Suprapubic skin (tissue), 4 donors: Measurements from ENCODE around the gene UQCRQ. TPM values are rescaled to one million over a fixed set of nuclear protein-coding genes. Genes with fewer than 3 reads are reported as not detected.

Source experiments
- DNase-seq, 2 donors: peaks; one replicate each; pipeline ENCODE4 v3.0.0-alpha.2; 2019; ENCODE audit warnings: low spot score in 2 of 2
- H3K27ac ChIP-seq: fragments of 200-600 bp; sonication (generic); one replicate; pipeline ENCODE4 v1.5.1; 2019
- H3K27me3 ChIP-seq: fragments of 200-600 bp; sonication (generic); one replicate; pipeline ENCODE4 v1.5.1; 2019
- H3K36me3 ChIP-seq: fragments of 200-600 bp; sonication (generic); one replicate; pipeline ENCODE4 v1.5.1; 2019
- H3K4me1 ChIP-seq: fragments of 200-600 bp; sonication (generic); one replicate; pipeline ENCODE4 v1.5.1; 2019
- H3K4me3 ChIP-seq: fragments of 200-600 bp; sonication (generic); one replicate; pipeline ENCODE4 v1.5.1; 2019; ENCODE audit warnings: mild to moderate bottlenecking
- H3K9me3 ChIP-seq: fragments of 200-600 bp; sonication (generic); one replicate; pipeline ENCODE4 v1.5.1; 2019
- CTCF ChIP-seq, 2 donors: fragments of 200-600 bp in 1 of 2; fragments of 450-650 bp in 1 of 2; sonication (generic) in 1 of 2; IDR thresholded peaks; one replicate each; pipeline ENCODE4 v1.5.1; 2016 to 2019; ENCODE audit warnings: antibody characterized with exemption in 2 of 2, mild to moderate bottlenecking in 1 of 2, moderate library complexity in 1 of 2
- EP300 ChIP-seq: sonication (generic); formaldehyde crosslinking; IDR thresholded peaks from one replicate; pipeline ENCODE4 v1.6.1; 2017; ENCODE audit warnings: antibody characterized with exemption
- POLR2A ChIP-seq, 2 donors: fragments of 450-650 bp; IDR thresholded peaks; one replicate each; pipeline ENCODE4 v1.6.1; 2017; ENCODE audit warnings: antibody characterized with exemption in 2 of 2, mild to moderate bottlenecking in 2 of 2, moderate library complexity in 2 of 2
- POLR2AphosphoS5 ChIP-seq, 3 donors: sonication (generic); formaldehyde crosslinking; IDR thresholded peaks; one replicate each; pipeline ENCODE4 v1.6.1; 2017; ENCODE audit warnings: antibody characterized with exemption in 3 of 3
- WGBS: methylation state at CpG from one replicate; pipeline ENCODE4 v1.1.5; 2018; 5-methylcytosine and 5-hydroxymethylcytosine counted together
- total RNA-seq, 4 donors: library from RNA; depleted of rRNA; stranded (reverse); fragments of >200 nt; gene quantifications; one replicate each; pipeline ENCODE4 v1.1.0, GENCODE V29; 2016

The UQCRQ gene
- total RNA-seq, 4 donors from 2014 or later: 124 to 243 (median 161) TPM

GRCh38 chr5:132872788-132873118, 6.3 kb downstream of the UQCRQ start:
- H3K36me3 ChIP-seq: peaks cover 42% of the 10 kb centered on the region
- peaks cover 6% of the 10 kb centered on the region for H3K4me1 ChIP-seq
- TF ChIP-seq POLR2AphosphoS5 (IDR thresholded peaks at IDR 0.05) (no peak), CTCF (IDR thresholded peaks at IDR 0.05) (no peak), EP300 (no peak), POLR2A (IDR thresholded peaks at IDR 0.05) (no peak)
- H3K27me3 ChIP-seq: no peaks in the 10 kb centered on the region
- DNase-seq: no peak
- no peak overlapping the region for H3K4me3 ChIP-seq
- no peak overlapping the region for H3K27ac ChIP-seq
- no peaks in the 10 kb centered on the region for H3K9me3 ChIP-seq
- WGBS: 92% methylated on average over 1 of the region's 1 CpG

GRCh38 chr5:132873119-132873929, 6.9 kb downstream of the UQCRQ start, which contains the start of gene LEAP2:
Gene LEAP2, plus strand, starts transcription at chr5:132873668. Its CDS starts 27 bp downstream, at chr5:132873695.
- Histone ChIP-seq H3K9me3 (no peaks in the 10 kb centered on the region), H3K36me3 (peaks cover 43% of the 10 kb centered on the region), H3K4me1 (peaks cover 3% of the 10 kb centered on the region), H3K27ac (no peak within 1 kb of the TSS), H3K27me3 (no peaks in the 10 kb centered on the region), H3K4me3 (no peak within 1 kb of the TSS)
- no peak for DNase-seq
- no peak for TF ChIP-seq POLR2AphosphoS5 (IDR thresholded peaks at IDR 0.05)
- TF ChIP-seq POLR2A (IDR thresholded peaks at IDR 0.05): no peak
- TF ChIP-seq EP300: no peak
- TF ChIP-seq CTCF (IDR thresholded peaks at IDR 0.05): no peak
- WGBS: 77% methylated on average over 6 of the region's 6 CpGs

- no peak for DNase-seq
- no peak for TF ChIP-seq POLR2A (IDR thresholded peaks at IDR 0.05)
- no peak for TF ChIP-seq CTCF (IDR thresholded peaks at IDR 0.05)
- no peak for TF ChIP-seq EP300
- TF ChIP-seq POLR2AphosphoS5 (IDR thresholded peaks at IDR 0.05): no peak
- peaks cover 44% of the 10 kb centered on the region for H3K36me3 ChIP-seq
- H3K27ac ChIP-seq: no peak overlapping the region
- no peak overlapping the region for H3K4me3 ChIP-seq
- H3K27me3 ChIP-seq: no peaks in the 10 kb centered on the region
- 94% methylated on average over 3 of the region's 3 CpGs for WGBS
- H3K4me1 ChIP-seq: peaks cover 4% of the 10 kb centered on the region
- H3K9me3 ChIP-seq: no peaks in the 10 kb centered on the region
These were observed 7.5 kb downstream of the UQCRQ start for GRCh38 chr5:132873930-132874271.

GRCh38 chr5:132876020-132876759, 9.7 kb downstream of the UQCRQ start:
- DNase-seq: no peak
- Histone ChIP-seq H3K27me3 (no peaks in the 10 kb centered on the region), H3K4me1 (peaks cover 4% of the 10 kb centered on the region), H3K9me3 (no peaks in the 10 kb centered on the region), H3K4me3 (no peak overlapping the region), H3K36me3 (peaks cover 52% of the 10 kb centered on the region), H3K27ac (no peak overlapping the region)
- TF ChIP-seq POLR2AphosphoS5 (IDR thresholded peaks at IDR 0.05) (no peak), POLR2A (IDR thresholded peaks at IDR 0.05) (no peak), CTCF (IDR thresholded peaks at IDR 0.05) (no peak), EP300 (no peak)
- 97% methylated on average over 1 of the region's 1 CpG for WGBS

DNA sequence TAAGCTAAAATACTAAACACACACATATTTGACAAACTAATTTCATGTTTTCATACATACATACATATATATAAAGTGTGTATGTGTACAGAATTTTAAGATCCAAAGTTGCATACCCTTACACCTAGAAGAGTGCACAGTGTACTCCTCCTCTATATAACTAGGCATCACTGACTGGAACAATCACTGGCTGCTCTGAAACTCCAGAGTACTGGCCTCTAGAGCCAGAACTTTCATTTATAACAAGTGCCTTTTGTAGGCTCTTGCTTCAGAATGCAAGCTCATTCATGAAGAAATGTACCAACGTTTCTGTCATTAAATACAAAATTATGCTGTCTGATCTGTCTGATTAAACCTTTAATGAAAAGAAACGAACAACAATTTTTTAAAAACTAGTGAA, 11.0 kb downstream of the UQCRQ start:
- Histone ChIP-seq H3K9me3 (no peaks in the 10 kb centered on the region), H3K4me1 (peaks cover 4% of the 10 kb centered on the region), H3K4me3 (no peak overlapping the region), H3K36me3 (peaks cover 62% of the 10 kb centered on the region), H3K27ac (no peak overlapping the region), H3K27me3 (no peaks in the 10 kb centered on the region)
- no peak for DNase-seq
- no peak for TF ChIP-seq CTCF (IDR thresholded peaks at IDR 0.05)
- TF ChIP-seq POLR2AphosphoS5 (IDR thresholded peaks at IDR 0.05): no peak
- no peak for TF ChIP-seq POLR2A (IDR thresholded peaks at IDR 0.05)
- no peak for TF ChIP-seq EP300
- 73% methylated on average over 2 of the region's 2 CpGs for WGBS
